HG03575 (cell line): Measurements from ENCODE around the gene NRK.
"Not testable (repeated sequence)": the region's sequence is repeated elsewhere in the genome, so short reads cannot be mapped to it uniquely, and the experiment has no call there.

Source experiments
- ATAC-seq: cut with Tn5 transposase; IDR thresholded peaks from one replicate; pipeline ENCODE4 v1.9.1; 2021; ENCODE audit not compliant: unreplicated experiment, insufficient number of reproducible peaks, low FRiP score; ENCODE audit errors: extremely low read depth

Gene NRK

GRCh38 chrX:105822138-105823091, at the start of gene NRK:
Gene NRK, plus strand, starts transcription at chrX:105822539. Its CDS starts 307 bp downstream, at chrX:105822846.
- no peak for ATAC-seq

- no peak for ATAC-seq
Observed at GRCh38 chrX:105773801-105774200, 48.5 kb upstream of the NRK start.

DNA sequence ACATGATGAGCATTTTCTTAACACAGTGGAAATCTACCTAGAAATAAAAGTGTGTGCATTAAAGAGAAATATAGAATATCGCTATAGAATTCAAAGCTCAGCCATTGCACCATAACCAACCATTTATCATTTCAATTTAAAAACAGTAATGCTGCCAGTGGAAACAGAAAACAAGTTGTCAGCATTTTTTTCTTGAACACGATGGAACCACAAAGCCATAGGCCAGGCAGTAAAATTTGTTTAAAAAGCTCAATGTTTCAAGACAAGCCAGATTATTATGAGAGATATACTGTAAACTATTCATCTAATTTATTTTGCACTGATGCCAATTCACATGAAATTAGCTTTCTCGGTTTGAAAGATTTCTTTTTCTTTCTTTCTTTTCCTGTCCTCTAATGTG, 46.7 kb upstream of the NRK start:
- no peak for ATAC-seq

DNA sequence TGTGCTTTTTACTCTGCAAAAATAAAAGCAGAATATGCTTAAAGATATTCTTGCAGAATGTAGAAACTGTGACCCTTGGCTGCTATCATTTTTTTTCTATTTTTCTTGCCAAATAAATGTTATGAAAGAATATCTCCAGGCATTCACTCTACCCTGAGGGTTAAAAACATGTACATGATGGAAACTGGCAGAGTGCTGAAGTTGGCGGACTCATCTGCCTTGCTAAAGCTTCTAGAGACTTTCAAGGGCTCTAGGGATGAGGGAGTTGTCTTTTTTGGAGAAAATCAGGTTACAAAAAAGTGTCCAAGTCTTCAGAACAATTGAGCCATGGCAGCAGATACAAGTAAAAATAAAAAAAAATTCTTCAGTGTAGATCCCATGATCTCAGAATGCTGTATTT, 40.5 kb upstream of the NRK start:
- ATAC-seq: no peak

DNA sequence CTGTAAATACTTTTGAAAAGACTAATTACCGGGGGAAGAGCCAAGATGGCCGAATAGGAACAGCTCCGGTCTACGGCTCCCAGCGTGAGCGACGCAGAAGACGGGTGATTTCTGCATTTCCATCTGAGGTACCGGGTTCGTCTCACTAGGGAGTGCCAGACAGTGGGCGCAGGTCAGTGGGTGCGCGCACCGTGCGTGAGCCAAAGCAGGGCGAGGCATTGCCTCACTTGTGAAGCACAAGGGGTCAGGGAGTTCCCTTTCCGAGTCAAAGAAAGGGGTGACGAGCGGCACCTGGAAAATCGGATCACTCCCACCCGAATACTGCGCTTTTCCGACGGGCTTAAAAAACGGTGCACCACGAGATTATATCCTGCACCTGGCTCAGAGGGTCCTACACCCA, 25.5 kb upstream of the NRK start:
- not testable (repeated sequence) for ATAC-seq

DNA sequence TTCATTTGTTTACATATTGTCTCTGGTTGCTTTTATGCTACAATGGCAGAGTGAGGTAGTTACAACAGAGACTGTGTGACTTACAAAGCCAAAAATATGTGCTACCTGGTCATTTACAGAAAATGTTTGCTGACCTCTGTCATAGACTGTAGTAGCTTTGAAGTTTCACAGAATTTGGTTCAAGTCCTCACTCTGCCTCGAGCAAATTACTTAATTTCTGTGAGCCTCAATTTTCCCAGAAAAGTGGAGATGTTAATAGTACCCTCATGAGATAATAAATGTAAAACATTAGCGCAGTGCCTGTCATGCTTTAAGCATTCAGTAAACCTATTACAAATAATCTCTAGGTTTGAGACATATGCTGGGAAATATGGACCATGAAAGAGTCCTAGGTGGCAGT, 18.4 kb upstream of the NRK start:
- no peak for ATAC-seq

DNA sequence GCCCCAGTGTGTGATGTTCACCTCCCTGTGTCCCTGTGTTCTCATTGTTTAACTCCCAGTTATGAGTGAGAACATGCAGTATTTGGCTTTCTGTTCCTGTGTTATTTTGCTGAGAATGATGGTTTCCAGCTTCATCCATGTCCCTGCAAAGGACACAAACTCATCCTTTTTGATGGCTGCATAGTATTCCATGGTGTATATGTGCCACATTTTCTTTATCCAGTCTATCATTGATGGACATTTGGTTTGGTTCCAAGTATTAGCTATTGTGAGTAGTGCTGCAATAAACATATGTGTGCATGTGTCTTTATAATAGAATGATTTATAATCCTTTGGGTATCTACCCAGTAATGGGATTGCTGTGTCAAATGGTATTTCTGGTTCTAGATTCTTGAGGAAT, 16.7 kb upstream of the NRK start:
- not testable (repeated sequence) for ATAC-seq

GRCh38 chrX:105816517-105816916, 5.8 kb upstream of the NRK start:
- no peak for ATAC-seq

DNA sequence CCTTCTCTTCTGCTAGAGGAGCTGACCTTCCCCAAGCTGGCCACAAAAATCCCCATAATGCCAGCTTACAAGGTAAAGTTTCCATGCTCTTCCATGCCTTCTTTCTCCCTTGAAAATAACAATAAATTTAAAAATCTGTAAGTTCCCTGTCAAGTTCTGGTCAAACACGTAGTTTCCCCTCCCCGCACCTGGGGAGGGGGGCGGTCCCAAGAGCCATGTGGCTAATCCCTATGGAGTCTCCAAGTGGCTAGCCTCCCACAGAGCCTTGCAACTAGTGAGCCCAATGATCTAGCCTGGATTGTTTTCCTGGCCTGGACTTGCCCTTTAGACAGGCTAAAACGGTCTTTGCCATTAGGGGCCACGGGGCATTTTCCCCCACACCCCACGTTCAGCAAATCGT, 2.1 kb upstream of the NRK start:
- no peak for ATAC-seq

DNA sequence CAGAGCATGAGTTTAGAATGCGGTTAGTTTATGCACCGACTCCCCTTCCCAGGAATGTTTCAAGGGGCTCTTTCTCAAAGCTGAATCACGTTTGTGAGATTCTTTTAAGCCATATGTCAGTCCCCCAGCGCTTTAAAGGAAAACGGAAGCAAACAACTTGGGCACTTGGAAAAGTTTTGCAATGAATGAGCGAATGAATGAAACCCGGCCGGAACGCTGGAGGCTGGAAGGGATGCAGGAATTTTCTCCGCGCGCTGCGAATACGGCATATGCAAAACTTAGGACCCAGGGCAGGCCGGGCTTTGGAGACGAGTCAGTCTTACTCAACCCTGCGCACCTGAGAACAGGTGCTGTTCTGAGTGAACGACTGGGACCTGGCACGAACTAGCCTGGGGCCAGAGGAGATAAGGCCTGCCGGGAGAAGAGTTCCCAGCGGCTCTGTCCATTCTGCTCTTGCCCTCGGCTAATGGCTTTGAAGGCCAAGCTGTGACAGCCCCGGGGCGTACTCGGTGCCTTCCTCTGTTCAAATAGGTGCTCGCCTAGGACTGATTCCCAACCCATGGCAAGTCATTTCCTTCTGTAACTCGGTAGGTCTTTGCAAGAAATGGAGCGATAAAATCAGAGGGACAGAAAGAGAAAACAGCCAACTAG, 743 bp upstream of the NRK start:
- ATAC-seq: no peak

GRCh38 chrX:105823092-105823455, 735 bp downstream of the NRK start:
- ATAC-seq: no peak

DNA sequence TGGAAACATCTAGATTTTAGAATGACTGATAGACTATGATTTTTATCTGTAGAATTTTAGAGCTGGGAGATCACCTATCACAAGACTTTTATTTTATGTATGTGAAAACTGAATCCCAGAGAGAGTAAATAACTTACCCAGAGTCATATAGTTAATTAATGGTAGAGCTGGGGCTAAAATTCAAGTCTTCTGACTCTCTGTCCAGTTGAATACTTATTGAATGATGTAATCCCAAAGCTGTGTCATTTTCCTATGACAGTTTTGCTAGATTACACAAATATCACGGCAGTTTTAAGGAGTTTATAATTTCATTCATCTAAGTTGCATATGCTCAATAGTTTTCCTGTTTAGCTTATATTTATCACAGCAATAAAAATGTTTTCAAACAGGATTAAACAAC, 6.7 kb downstream of the NRK start:
- ATAC-seq: no peak

DNA sequence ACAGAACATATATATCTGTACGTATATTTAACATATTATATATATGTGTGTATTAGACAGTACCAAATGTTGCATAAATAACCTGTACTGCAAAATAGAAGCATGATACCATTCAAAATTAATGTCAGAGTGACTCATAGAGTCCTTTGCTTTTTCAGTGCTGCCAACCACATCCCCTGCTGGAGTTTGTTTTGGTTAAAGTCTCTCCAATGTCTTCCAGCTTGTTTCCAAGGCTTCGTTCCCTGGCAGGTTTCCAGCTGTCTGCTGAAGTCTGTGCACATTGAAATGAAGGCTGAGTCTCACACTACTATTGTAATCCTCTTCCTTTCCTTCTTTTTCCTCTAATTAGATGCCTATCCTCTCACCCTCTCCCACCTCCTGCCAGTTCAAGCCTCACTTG, 14.9 kb downstream of the NRK start:
- ATAC-seq: no peak

- no peak for ATAC-seq
Observed at GRCh38 chrX:105845631-105846030, 23.3 kb downstream of the NRK start.

DNA sequence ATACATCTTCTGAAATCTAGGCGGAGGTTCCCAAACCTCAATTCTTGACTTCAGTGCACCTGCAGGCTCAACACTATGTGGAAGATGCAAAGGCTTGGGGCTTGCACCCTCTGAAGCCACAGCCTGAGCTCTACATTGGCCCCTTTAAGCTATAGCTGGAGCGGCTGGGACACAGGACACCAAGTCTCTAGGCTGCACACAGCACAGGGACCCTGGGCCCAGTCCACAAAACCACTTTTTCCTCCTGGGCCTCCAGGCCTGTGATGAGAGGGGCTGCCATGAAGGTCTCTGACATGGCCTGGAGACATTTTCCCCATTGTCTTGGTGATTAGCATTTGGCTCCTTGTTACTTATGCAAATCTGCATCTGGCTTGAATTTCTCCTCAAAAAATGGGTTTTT, 27.8 kb downstream of the NRK start:
- ATAC-seq: not testable (repeated sequence)

GRCh38 chrX:105865709-105866108, 43.4 kb downstream of the NRK start:
- ATAC-seq: no peak

- ATAC-seq: no peak
Observed at GRCh38 chrX:105869701-105870100, 47.4 kb downstream of the NRK start.

DNA sequence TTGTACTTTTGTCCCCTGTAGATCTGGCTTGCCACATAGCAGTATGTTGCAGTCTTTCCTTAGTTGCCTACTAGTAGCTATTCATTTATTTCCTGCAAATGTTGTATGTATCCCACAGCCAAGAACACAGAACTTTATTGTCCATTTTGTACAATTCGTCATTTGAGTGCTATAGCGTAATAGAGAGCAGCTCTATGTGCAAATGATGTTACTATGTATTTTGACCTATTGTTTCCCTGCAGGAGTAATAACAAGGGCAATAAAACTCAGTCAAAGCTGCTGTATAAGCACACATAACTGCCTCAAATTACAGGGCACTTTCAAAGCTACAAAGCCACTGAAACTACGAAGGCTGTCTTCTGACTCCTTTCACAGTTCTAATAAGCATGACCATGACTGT, 48.1 kb downstream of the NRK start:
- no peak for ATAC-seq

DNA sequence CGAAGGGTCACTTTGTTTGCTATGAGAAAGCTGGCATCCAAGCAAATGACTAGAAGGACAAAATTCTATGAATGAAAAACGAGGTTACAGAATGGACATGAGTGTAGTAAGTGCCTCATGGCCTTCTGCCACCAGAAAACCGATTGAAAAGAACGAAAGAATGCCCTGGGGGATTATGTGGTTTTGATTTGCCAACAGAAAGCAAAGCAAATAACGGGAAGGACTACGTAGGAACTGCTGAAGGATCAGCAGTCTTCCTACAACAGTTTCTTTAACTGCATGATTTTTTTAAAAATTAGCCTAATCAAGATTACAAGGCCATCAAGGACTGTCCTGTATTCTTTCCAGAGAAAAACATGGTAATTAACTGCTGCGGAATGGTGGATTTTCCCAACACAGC, 50.6 kb downstream of the NRK start:
- no peak for ATAC-seq

DNA sequence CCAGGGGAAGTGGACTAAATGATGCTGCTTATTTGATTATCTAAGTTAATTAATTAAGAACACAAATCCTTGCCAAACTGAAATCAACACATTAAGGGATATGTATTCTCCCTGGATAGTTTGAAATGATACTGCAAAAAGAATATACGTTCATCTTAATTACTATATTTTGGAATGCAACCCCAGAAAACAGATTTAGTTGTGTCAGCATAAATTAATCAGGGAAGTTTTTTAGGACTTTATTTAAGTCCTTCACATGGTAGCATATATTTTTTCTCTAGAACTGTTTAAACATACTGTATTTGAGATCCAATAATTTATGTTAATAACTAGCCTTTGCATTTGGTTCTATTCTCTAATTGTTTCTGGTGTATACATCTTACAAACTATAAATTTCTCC, 52.5 kb downstream of the NRK start:
- ATAC-seq: no peak
